ENCODE results near the gene RHEBL1.

RHEBL1 gene

GRCh38 chr12:49069507-49070346, at the start of gene RHEBL1:
Gene RHEBL1 (minus strand): TSS chr12:49069979. CDS start chr12:49069785, 194 bp downstream.
- DNase-seq = peak; percentile 93 to 98

GRCh38 chr12:49111206-49111605, 41.4 kb upstream of the RHEBL1 start:
- DNase-seq = no peak

- DNase-seq = peak; percentile 96 to 97
Measured at GRCh38 chr12:49110464-49111155, 40.8 kb upstream of the RHEBL1 start, which contains the start of gene LMBR1L. Gene LMBR1L (minus strand): TSS chr12:49110847. CDS start chr12:49110555, 292 bp downstream.

- no peak for DNase-seq
Measured at GRCh38 chr12:49109641-49110463, 40.1 kb upstream of the RHEBL1 start.

GRCh38 chr12:49108958-49109404, 39.2 kb upstream of the RHEBL1 start:
- DNase-seq = no peak

- DNase-seq = no peak
Measured at GRCh38 chr12:49105504-49106084, 35.8 kb upstream of the RHEBL1 start.

- DNase-seq = no peak
Measured at GRCh38 chr12:49104822-49105221, 35.0 kb upstream of the RHEBL1 start.

GRCh38 chr12:49100380-49100779, 30.6 kb upstream of the RHEBL1 start:
- DNase-seq = no peak

GRCh38 chr12:49098703-49099102, 28.9 kb upstream of the RHEBL1 start:
- DNase-seq = no peak

GRCh38 chr12:49098035-49098451, 28.3 kb upstream of the RHEBL1 start:
- peak; percentile 31 to 36 for DNase-seq

DNA sequence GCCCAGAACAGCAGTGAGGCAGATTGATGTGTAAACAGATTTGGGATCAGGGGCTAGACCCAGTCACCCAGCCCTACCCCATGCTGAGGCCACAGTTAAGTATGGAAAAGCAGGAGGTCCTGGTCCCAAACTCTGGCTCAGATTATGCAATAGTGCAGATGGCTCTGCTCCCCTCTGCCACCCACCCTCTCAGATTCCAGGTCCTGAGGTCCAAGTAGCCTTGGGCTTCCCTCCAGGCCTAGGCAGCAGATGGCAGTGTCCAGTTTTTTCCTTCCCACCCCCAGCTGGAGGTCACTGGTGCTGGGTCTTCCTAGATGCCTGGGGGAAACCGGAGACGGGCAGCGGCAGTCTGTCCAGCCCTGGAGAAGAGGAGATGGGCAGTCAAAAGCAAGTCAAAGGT, 27.6 kb upstream of the RHEBL1 start:
- DNase-seq = no peak

- DNase-seq = no peak
Measured at GRCh38 chr12:49094975-49095365, 25.2 kb upstream of the RHEBL1 start.

GRCh38 chr12:49094160-49094974, 24.6 kb upstream of the RHEBL1 start, which contains the start of gene DHH:
Gene DHH (minus strand): TSS chr12:49094801. CDS start chr12:49094512, 289 bp downstream.
- peak in 1 of 2 experiments; percentile 14 for DNase-seq

GRCh38 chr12:49093792-49094159, 24.0 kb upstream of the RHEBL1 start:
- DNase-seq = no peak

- no peak for DNase-seq
Measured at GRCh38 chr12:49092816-49093406, 23.1 kb upstream of the RHEBL1 start.

GRCh38 chr12:49092086-49092815, 22.5 kb upstream of the RHEBL1 start:
- no peak for DNase-seq

GRCh38 chr12:49091836-49092085, 22.0 kb upstream of the RHEBL1 start:
- no peak for DNase-seq

DNA sequence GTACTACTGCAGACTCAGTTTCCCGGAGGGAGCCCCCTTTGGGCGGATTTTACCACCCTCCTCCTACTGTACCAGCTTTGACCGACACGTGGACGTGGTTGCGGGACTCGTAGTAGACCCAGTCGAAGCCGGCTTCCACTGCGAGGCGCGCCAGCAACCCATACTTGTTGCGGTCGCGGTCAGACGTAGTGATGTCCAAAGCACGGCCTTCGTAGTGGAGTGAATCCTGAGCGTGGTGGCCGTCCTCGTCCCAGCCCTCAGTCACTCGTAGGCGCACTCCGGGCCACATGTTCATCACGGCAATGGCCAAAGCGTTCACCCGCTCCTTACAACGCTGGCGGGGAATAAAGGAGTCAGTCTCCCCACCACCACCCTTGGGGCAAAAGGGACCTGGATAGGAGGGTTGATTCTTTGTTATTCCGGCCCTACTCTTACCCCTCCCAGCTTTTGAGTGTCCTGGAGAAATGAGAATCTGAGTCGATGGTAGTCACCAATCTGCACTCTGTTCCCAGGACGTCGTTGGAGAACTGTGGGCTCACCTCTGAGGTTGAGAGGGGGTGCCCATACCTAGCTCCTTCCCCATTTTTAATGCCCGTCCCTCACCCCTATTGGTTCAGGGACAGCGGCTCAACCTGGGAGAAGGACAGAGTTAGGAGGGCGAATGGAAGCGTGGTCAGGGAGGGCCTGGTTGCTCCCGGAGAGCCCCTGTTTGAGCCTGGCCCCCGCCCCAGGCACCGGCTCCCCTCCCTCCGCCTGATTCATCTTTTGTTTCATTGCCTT, 21.5 kb upstream of the RHEBL1 start:
- no peak for DNase-seq

DNA sequence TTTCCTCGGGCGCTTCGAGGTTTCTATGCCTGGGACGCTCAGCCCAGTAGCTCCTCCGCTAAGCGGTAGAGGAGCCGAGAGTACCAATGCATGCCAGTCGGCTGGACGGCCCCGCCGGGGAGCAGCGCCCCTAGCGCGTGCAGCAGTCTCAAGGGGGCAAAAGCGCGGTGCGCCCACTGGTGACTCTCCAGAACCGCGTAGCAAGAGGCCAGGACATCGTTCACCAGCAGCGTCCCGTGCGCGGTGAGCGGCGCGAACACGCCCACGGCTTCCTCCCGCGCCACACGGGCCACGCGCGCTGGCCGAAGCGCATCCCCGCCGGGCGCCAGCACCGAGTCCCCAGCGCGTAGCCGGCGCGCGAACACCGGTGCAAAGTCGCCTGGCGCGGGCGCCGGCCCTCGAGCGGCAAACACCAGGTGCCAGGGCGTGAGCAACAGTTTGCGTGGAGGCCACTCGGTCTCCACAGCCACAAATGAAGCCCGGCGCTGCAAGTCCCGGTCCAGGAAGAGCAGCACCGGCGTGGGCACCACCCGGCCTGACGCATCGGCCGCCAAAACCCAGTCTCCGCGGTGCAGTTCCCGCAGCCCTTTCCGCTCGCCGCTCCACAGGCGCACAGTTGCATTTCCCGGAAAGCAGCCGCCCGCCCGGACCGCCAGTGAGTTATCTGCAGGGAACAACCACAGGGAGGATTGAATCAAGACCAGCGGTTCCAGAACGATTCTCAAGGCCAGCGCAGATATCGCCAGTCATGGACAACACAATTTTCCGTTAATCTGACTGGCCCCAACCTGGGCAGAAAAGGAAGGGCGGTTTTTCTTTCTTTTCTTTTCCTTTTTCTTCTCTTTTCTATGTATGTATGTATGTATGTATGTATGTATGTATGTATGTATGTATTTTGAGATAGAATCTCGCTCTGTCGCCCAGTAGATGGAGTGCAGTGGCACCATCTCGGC, 20.3 kb upstream of the RHEBL1 start:
- DNase-seq = no peak

All from NCI-H446 (cell line).